GM19043 (cell line): ENCODE data around the gene ATG5.

Experiments used
- ATAC-seq: cut with Tn5 transposase; IDR thresholded peaks from one replicate; pipeline ENCODE4 v1.9.1; 2021; ENCODE audit warnings: low read depth; ENCODE audit not compliant: unreplicated experiment

The ATG5 gene

DNA sequence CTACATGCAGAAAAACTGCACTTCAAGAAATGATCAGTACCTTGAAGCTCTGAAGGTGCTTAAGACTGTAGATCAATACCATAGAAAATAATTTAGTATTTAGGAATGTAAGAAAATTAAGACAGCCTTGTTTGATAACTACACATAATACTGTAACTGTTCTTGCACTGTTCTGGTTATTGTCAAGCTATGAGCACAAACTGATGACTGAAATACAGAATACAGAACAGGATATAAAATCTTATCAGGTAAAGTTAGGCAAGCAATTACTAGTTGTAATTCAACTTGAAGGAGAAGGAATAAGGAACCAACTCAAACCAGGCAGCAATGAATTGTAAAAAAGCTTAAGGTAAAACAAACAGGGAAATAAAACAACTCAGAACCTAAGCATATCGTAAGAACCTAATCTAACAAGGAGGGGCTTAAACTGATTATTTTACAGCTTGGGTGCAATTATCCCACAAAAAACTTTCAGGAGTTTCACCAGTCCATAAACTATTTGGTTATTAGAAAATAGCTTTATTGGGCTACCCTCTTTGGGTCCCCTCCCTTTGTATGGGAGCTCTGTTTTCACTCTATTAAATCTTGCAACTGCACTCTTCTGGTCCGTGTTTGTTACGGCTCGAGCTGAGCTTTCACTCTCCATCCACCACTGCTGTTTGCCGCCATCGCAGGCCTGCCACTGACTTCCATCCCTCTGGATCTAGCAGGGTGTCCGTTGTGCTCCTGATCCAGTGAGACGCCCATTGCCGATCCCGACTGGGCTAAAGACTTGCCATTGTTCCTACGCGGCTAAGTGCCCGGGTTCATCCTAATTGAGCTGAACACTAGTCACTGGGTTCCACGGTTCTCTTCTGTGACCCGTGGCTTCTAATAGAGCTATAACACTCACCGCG, 97.7 kb downstream of the ATG5 start:
- no peak for ATAC-seq

DNA sequence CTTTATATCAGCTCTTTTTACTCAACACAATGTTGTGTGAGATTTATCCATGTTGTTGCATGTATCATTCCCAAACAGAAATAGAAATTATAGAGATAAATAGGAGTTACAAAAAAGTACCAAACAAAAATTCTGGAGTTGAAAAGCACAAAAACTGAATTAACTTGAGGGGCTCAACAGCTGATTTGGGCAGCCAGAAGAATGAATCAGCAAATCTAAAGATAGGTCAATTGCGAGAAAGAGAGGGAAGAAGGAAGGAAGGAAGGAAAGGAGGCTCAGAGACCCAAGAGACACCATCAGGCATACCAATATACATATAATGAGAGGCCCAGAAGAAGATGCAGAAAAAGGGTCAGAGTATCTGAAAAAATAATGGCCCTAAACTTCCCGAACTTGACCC, 98.9 kb downstream of the ATG5 start:
- ATAC-seq = no peak

DNA sequence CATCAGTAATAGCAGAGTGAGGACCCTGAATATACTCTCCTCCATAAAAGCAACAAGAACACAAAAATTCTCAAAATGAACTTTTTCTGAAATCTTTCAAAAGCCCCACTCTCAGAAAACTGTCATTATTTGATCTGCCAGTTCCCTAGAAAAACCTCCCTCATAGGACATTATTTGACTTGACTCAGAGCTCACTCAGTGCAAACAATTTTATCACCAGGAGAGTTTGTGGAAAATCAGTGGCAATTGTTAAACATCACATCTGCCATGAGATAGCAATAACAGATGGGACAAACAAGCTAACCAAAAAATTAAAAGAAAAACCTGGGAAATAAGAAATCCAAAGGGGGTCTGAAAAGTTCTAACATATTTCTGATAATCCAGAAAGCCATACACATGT, 100.0 kb downstream of the ATG5 start:
- ATAC-seq = no peak

DNA sequence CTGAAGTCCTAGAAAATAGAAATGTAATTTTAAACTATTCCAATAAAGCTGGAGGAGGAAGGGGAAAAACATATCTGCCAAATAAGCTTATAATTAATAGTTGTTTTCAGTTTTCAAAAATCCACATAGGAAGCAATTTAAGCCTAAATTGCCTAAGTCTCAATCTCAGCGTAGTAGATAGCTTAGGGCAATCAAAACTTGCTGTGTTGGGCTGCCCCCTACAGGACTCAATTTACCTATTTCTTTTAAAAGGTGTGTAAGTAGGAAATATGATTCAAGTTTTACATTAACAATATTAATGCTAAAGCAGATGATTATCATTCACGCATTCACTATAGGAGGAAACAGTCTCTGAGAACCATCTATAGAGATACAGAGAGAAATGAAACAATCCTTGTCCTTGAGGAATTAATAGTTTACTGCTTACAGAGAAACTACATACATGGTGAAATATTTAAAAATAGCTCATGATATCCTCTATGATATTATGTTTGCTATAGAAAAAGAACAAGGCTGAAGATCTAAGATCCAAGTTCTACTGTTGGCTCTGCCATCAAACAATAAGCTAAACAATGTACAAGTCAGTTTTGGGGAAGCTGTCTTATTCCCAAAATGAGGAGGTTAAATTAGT, 102.1 kb downstream of the ATG5 start:
- ATAC-seq = no peak

DNA sequence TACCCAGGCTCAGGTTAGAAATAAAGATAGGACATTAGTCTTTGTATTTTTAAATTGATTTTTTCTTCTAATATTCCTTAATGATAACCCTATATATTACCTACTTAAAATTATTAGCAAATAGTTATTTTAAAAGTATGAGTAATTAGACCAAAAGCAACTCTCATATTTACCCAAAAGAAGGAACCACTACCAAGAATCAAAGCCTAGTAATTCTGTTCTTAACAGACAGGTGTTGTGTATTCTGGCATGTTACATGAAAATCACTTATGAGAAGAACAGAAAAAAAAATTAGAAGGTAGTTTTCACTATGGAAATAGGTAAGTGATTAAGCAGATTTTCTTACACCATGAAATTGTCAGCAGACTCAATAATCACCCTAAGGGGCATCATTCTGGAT, 105.1 kb downstream of the ATG5 start:
- ATAC-seq = no peak

DNA sequence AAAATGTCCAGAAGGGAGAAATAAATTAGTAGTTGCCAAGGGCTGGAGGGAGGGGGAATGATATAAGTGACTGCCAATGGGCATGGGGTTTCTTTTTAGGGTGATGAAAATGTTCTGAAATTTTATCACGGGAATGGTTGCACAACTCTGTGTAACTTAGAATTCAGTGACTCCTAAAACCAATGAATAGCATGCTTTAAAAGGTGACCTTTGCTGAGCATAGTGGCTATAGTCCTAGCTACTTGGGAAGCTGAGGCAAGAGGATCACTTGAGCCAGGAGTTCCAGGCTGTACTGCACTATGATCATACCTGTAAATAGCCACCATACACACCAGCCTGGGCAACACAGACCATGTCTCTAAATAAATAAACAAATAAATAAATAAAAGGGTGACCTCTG, 109.0 kb downstream of the ATG5 start:
- ATAC-seq = no peak

DNA sequence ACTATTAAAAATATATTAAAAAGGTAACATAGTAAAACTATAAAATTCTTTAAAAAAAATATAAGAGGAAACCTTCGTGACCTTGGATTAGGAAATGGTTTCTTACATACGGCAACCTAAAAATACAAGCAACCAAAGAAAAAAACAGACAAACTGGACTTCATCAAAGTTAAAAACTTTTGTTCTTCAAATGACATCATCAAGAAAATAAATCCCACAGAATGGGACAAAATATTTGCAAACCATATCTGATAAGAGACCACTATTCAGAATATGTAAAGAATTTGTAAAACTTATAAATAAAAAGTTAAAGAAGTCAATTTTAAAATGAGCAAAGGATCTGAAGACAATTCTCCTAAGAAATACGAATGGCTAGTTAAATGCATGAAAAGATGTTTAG, 110.0 kb downstream of the ATG5 start:
- ATAC-seq = no peak

DNA sequence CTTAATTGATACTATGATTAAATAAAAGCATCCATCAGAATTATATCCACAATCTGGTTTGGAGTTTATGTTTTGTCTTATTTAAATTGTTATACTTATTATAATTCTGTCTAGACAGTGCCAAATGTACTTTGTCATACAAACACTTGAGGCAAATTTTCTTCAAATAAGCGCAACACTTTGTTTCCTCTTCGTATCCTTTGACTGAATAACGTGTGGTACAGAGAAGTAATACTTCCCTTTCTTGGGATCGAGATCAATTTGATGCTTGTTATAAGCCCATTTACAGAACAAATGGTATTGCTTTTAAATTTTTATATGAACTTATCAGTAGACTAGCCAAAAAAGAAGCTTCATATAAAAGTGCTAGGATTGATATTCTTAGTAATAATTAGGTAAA, 111.0 kb downstream of the ATG5 start:
- no peak for ATAC-seq

DNA sequence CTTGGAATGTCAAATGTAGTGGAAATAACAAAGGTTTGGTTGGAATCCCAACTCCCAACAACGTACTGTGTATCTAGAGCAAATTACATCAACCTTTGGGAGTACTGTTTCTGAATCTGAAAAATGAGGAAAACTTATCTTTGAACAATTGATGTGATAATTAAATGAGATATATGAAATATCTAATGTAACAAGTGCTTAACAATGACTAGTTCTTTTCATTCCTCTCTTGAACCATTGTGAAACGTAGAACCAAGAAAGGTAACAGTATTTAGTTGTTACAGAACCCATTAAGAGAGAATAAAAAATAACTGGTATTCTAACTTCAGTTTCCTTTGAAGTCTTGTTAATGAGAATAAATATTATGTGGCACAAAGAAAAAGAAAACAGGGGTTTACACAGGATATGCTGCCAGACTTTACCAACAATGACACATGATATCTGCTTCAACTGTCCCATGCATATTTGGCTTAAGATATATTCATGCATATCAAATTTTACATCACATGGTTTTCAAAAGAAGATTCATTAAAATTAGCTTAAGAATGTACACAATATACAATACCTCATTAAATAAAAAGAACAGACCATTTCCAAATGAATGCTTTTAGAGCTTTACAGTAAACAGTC, 111.8 kb downstream of the ATG5 start:
- ATAC-seq = no peak

DNA sequence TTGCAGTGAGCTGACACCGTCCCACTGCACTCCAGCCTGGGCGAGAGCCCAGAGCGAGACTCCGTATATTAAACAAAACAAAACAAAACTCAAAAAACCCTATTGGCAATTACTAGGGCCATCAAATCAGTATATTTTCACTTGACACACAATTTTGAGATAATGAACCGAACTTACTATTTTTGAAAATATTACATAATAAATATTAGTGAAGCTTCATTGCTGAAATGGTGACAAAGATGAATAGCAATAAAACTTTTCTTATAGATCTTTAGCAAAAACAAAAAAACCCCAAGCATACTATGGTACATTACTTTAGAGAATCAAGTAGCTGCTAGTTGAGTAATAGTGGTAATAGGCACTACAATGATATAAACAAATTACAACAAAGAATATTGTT, 113.0 kb downstream of the ATG5 start:
- no peak for ATAC-seq

DNA sequence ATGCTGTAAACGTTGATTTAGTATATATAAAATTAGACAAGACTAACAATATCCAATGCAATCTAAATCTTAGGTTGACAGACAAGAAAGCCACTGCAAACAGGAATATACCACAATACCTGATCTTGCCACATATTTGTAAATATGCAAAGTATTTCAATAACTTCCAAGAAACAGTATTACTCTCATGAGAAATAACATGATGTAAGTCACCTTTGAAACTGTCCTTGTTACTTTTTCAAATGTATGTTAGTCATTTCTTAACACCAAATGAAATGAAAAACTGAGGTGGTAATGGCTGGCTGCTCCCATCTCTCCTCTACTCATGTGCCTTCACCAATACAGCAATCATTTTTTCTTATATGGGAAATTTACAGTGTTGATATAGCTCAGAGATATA, 118.7 kb downstream of the ATG5 start:
- ATAC-seq = no peak

DNA sequence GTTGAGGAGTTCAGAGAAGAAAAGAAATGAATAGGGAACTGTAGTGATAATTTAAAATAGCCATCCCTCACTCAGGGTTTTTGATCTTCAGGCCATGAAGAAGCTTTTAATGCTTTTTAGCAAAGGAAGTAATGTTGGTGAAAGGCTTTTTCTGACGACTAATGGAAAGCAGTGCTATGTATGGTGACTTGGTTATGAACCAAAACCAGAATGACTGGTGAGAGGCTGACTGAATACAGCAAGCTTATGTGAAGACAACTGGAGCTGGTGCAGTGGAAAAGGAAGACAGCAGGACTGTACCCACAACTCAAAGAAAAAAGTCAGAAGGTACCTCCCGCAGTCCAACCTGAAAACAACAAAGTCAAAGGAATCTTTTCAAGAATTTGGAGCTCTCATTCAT, 120.6 kb downstream of the ATG5 start:
- ATAC-seq = no peak

DNA sequence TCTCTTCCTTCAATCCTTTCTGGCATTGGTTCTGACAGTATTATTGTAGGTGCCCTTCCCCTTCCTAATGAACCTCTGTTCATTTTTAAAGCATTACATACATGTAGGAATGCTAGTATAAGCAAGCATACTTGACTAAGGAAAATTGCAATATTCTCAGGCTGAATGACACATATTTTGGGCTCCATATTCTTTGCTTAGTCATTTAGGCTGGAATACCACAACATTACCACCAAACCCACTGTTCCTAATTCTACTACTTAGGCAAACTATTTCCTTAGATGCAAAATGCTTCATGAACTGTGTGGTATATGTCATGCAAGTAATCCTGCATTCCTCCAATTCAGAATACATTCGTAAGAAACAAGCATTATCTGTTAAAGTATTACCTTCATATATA, 125.6 kb downstream of the ATG5 start:
- ATAC-seq = no peak

DNA sequence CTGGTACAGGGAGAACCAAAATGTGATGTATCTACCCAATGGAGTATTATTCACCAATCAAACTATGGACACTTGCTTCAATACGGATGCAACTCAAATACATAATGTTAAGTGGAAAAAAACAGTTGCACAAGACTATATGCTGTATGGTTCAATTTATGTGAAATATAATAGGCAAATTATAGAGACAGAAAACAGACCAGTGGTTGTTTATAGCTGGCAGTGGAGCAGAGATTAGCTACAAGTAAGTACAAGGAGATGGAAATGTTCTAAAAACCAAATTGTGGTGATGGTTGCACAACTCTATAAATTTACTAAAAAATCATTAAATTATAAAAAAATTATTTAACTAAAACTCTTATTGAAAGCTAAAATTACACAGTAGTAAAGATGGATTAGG, 126.2 kb downstream of the ATG5 start:
- ATAC-seq = no peak

DNA sequence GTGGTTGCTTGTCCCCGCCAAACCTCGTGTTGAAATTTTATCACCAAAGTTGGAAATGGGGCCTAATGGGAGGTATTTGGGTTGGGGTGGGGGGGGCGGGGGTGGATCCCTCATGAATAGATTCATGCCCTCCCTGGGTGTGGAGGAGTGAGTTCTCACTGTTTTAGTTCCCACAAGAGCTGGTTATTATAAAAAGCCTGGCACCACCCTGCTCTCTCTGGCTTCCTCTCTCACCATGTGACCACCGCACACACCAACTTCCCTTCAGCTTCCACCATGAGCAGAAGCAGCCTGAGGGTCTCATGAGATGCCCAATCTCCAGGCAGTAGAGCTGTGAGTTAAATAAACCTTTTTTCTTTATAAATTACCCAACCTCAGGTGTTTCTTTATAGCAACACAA, 128.1 kb downstream of the ATG5 start:
- ATAC-seq = no peak

DNA sequence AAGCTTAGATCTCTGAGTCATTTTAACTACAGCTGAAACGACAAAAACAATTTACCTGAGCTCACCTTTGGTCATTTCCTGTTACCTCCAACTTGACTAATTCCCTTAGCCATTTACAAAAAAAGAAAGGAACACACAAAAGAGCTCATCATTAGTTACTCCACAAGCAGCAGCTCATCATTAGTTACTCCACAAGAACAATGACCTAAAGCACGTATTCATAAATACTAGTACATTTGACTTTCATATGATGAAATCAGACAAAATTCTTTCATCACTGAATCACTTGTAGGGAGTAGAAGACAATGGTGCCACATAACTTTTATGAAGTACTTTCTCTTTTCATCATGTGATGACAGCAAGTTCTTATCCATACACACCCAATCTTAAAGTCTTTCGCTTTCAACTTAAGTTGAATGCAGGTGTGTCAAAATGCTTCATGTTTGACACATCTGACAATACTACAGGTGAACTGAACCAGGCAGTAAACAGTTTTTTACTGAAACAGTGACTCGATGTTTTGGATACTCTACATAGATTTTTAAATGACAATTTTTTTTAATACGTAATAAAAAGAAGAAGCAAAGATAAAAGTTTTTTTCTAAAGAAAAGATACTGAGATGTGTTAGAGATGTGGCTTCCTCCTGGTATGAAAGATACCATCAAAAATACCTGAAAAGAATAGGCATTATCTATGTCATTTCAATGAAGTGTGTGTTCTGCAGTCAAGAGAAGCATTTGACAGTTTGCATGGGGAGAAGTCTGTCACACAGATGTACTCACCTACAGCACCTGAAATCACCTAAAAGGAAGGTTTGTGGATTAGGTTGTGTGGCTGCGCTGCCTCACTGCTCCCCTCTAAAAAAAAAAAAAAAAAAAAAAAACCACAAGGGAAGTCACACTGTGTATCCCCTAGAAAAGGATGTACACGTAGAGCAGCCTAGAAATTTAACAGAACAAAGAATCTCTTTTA, 130.3 kb downstream of the ATG5 start:
- ATAC-seq = no peak

DNA sequence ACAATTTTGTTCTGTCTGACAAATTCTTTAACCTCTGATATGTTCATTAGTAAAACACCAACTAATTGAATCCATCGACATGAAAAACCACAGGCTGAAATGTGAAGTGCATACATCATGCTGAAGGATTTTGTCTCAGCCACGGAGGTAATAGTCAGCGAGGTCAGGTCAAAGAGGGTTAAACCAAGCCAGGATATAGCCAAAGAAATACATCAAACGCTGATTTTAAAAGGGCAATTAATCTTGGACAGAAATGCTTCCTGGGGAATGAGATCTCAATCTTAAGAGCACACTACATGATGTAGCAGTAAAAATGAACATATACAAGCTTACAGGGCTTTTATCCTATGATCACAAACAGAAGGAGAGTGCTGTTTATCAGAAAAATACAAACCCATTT, 132.7 kb downstream of the ATG5 start:
- no peak for ATAC-seq

DNA sequence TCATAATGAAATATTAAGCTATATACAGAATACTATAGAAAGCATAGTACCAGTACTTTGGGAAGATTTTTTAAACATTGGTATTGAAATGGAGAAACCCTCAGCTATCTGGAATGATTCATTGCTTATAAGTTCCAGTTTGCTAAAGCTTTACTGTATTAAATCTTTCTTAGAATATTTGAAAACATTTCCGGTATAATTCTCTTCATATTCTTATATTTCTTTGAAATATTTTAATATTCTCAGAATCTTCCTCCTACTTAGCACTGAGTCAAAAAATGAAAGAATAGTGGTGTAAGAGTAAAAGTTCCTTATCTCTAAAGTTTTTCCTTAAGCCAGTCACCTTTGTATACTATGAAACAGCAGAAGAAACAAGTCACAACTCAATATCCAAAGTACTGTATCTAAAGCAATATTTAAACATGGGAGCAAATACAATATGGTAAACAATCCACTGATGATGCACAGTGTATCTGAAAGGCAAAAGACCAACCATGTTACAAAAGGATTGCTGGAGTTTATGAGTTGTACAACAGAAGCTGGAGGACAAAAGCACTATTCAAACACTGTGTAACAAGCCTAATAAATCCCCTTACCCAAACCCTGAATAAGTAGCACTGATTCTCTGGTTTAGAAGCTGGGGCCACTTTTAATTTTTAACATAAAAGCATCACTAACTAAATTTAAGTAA, 137.3 kb downstream of the ATG5 start:
- no peak for ATAC-seq

DNA sequence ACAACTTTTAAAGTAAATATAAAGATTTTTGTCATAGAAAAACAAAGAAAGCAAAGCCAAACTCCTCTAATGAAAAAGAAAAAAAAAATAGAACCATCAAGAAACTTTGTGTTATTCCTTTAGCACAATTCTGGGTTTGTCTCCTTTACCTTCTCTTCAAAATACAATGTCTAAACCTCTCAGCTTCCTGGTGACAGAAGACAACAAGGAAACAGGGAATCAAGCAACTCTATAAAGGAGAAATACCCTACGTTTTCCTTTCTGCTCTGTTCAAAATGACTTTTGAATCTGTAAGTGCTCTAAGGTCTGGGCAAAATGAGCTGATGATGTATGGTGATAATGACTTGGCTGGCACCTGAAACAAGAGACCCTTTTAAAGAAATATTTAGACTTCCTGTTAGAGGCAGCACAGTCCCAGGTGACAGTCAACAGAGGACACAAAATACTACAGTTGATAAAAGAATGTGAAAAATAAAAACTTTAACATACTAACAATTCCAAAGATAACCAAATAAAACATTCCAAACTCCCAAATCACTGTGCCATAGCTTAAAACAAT, 138.1 kb downstream of the ATG5 start:
- ATAC-seq = no peak

DNA sequence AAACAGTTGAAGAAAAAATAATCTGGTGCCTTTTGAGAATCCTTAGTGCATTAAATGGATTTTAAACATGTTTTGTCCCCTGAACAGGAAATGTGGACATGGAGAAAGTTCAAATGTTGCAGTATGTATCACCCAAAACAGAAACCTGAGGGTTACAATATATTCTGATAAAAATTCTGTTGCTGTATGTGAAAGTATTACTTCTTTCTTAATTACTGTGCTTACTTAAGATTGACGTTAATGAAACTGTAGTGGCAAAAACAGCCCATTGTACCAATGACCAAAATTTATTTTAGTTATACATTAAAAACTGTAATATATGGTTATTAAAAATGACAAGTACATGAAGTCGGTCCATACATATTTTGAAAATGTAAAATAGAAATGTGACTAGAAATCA, 138.8 kb downstream of the ATG5 start:
- ATAC-seq = no peak
